ENCODE measurements around the gene CAMK2G. TPM values are rescaled to one million over a fixed set of nuclear protein-coding genes. Genes with fewer than 3 reads are reported as not detected.

The CAMK2G gene
- total RNA-seq, 2 experiments from 2014 or later: 29.1 to 34.8 TPM

GRCh38 chr10:73840403-73841060, 33.8 kb downstream of the CAMK2G start:
- H3K36me3 ChIP-seq (ENCODE audit: insufficient read depth, low read length): peaks cover 21% of the 10 kb centered on the region; the same call in 1 of the 2 replicates
- TF ChIP-seq EZH2phosphoT487 (IDR thresholded peaks at IDR 0.05; ENCODE audit: borderline replicate concordance, low read depth, low read length): no peak
- TF ChIP-seq CTCF (conservative IDR thresholded peaks at IDR 0.05; ENCODE audit: low read length): no peak
- DNase-seq (ENCODE audit: low spot score): no peak
- H3K9me2 ChIP-seq (ENCODE audit: insufficient read depth, low read length): no peaks in the 10 kb centered on the region
- intact Hi-C loops (cut with micrococcal nuclease; ENCODE audit: unreplicated experiment): loop anchor here (5.0 kb wide), 1 partner anchor 117 kb away; no protein-coding TSS in a partner anchor
- no peak overlapping the region for H2AFZ ChIP-seq (ENCODE audit: low read length)
- no peaks in the 10 kb centered on the region for H3K9me3 ChIP-seq (ENCODE audit: low read length)
- H3K79me2 ChIP-seq (ENCODE audit: insufficient read depth, low read depth, low read length): no peaks in the 10 kb centered on the region
- no TSS peak for BruUV-seq (replicated peaks)
- ChIA-PET CTCF (ENCODE audit: unreplicated experiment) (no interaction called here), POLR2A (interaction anchor here (0.6 kb wide), 1 partner anchor 169 kb away, joined by 4 read pairs; no protein-coding TSS in a partner anchor)
- no peaks in the 10 kb centered on the region for H4K20me1 ChIP-seq (ENCODE audit: insufficient read depth, low read length)
- H3K4me1 ChIP-seq (ENCODE audit: insufficient read depth, low read length, poor library complexity, severe bottlenecking): no peaks in the 10 kb centered on the region
- no peak overlapping the region for H3K4me2 ChIP-seq (ENCODE audit: low read length)
- no peak overlapping the region for H3K4me3 ChIP-seq (ENCODE audit: low read depth, low read length, poor library complexity, severe bottlenecking)
- no peak overlapping the region for H3K27ac ChIP-seq (ENCODE audit: low read depth, low read length, poor library complexity, severe bottlenecking)

- no peak for DNase-seq (ENCODE audit: low spot score)
- H4K20me1 ChIP-seq (ENCODE audit: insufficient read depth, low read length): no peaks in the 10 kb centered on the region
- no peaks in the 10 kb centered on the region for H3K4me1 ChIP-seq (ENCODE audit: insufficient read depth, low read length, poor library complexity, severe bottlenecking)
- H3K4me2 ChIP-seq (ENCODE audit: low read length): no peak overlapping the region
- no peak overlapping the region for H2AFZ ChIP-seq (ENCODE audit: low read length)
- no TSS peak for BruUV-seq (replicated peaks)
- H3K9me2 ChIP-seq (ENCODE audit: insufficient read depth, low read length): no peaks in the 10 kb centered on the region
- H3K79me2 ChIP-seq (ENCODE audit: insufficient read depth, low read depth, low read length): no peaks in the 10 kb centered on the region
- intact Hi-C loops (cut with micrococcal nuclease; ENCODE audit: unreplicated experiment): loop anchor here (5.0 kb wide), 1 partner anchor 117 kb away; no protein-coding TSS in a partner anchor
- TF ChIP-seq EZH2phosphoT487 (IDR thresholded peaks at IDR 0.05; ENCODE audit: borderline replicate concordance, low read depth, low read length): no peak
- no peak for TF ChIP-seq CTCF (conservative IDR thresholded peaks at IDR 0.05; ENCODE audit: low read length)
- ChIA-PET CTCF (ENCODE audit: unreplicated experiment) (no interaction called here), POLR2A (interaction anchor here (0.6 kb wide), 1 partner anchor 168 kb away, joined by 4 read pairs; no protein-coding TSS in a partner anchor)
- no peaks in the 10 kb centered on the region for H3K9me3 ChIP-seq (ENCODE audit: low read length)
- H3K4me3 ChIP-seq (ENCODE audit: low read depth, low read length, poor library complexity, severe bottlenecking): no peak overlapping the region
- H3K36me3 ChIP-seq (ENCODE audit: insufficient read depth, low read length): peaks cover 21% of the 10 kb centered on the region; the same call in 1 of the 2 replicates
- H3K27ac ChIP-seq (ENCODE audit: low read depth, low read length, poor library complexity, severe bottlenecking): no peak overlapping the region
Measured at GRCh38 chr10:73840056-73840402, 34.3 kb downstream of the CAMK2G start.

GRCh38 chr10:73839276-73839966, 34.9 kb downstream of the CAMK2G start:
- H3K79me2 ChIP-seq (ENCODE audit: insufficient read depth, low read depth, low read length): no peaks in the 10 kb centered on the region
- no peaks in the 10 kb centered on the region for H4K20me1 ChIP-seq (ENCODE audit: insufficient read depth, low read length)
- H3K9me3 ChIP-seq (ENCODE audit: low read length): no peaks in the 10 kb centered on the region
- H3K4me1 ChIP-seq (ENCODE audit: insufficient read depth, low read length, poor library complexity, severe bottlenecking): no peaks in the 10 kb centered on the region
- TF ChIP-seq CTCF (conservative IDR thresholded peaks at IDR 0.05; ENCODE audit: low read length) (no peak), EZH2phosphoT487 (IDR thresholded peaks at IDR 0.05; ENCODE audit: borderline replicate concordance, low read depth, low read length) (no peak)
- no peak overlapping the region for H3K27ac ChIP-seq (ENCODE audit: low read depth, low read length, poor library complexity, severe bottlenecking)
- peaks cover 21% of the 10 kb centered on the region; the same call in 1 of the 2 replicates for H3K36me3 ChIP-seq (ENCODE audit: insufficient read depth, low read length)
- H2AFZ ChIP-seq (ENCODE audit: low read length): no peak overlapping the region
- no peak for DNase-seq (ENCODE audit: low spot score)
- ChIA-PET POLR2A (interaction anchor here (0.5 kb wide), 1 partner anchor 200 kb away, joined by 3 read pairs; no protein-coding TSS in a partner anchor), CTCF (ENCODE audit: unreplicated experiment) (no interaction called here)
- BruUV-seq (replicated peaks): no TSS peak
- no peak overlapping the region for H3K4me2 ChIP-seq (ENCODE audit: low read length)
- intact Hi-C loops (cut with micrococcal nuclease; ENCODE audit: unreplicated experiment): no loop called here
- no peak overlapping the region for H3K4me3 ChIP-seq (ENCODE audit: low read depth, low read length, poor library complexity, severe bottlenecking)
- no peaks in the 10 kb centered on the region for H3K9me2 ChIP-seq (ENCODE audit: insufficient read depth, low read length)
